ENCODE measurements around the gene ASB13.

- TF ChIP-seq JUND (IDR thresholded peaks at IDR 0.05) (no peak), CTCF (IDR thresholded peaks at IDR 0.05) (no peak), EZH2phosphoT487 (IDR thresholded peaks at IDR 0.05; ENCODE audit: borderline replicate concordance, low read depth) (no peak)
Measured at GRCh38 chr10:5613481-5614154, 52.8 kb downstream of the ASB13 start.
